Esophagus squamous epithelium (tissue), 5 donors: Measurements from ENCODE around the gene PLBD1. TPM values are rescaled to one million over a fixed set of nuclear protein-coding genes. Genes with fewer than 3 reads are reported as not detected.

Experiments
- DNase-seq: peaks from one replicate; lab custom pipeline; 2025; lab: John Stamatoyannopoulos, UW
- H3K27ac ChIP-seq, 4 donors: fragments of 200-600 bp; sonication (generic); one replicate each; pipeline ENCODE4 v1.5.1; 2016 to 2019; ENCODE audit warnings: mild to moderate bottlenecking in 1 of 4
- H3K27me3 ChIP-seq, 4 donors: fragments of 200-600 bp; sonication (generic); 1 replicate in 3 of 4; 2 replicates in 1 of 4; pipeline versions ENCODE4 v1.5.1 to v1.6.0; 2017 to 2021; ENCODE audit warnings: antibody characterized with exemption in 1 of 4
- H3K36me3 ChIP-seq, 3 donors: fragments of 200-600 bp; sonication (generic); one replicate each; pipeline ENCODE4 v1.5.1; 2016 to 2019
- H3K4me1 ChIP-seq, 3 donors: fragments of 200-600 bp; sonication (generic); one replicate each; pipeline ENCODE4 v1.5.1; 2017 to 2019
- H3K4me3 ChIP-seq, 4 donors: fragments of 200-600 bp; sonication (generic); 1 replicate in 3 of 4; 2 replicates in 1 of 4; pipeline ENCODE4 v1.5.1; 2016 to 2019; ENCODE audit warnings: mild to moderate bottlenecking in 2 of 4, moderate library complexity in 1 of 4
- H3K9me3 ChIP-seq, 3 donors: fragments of 200-600 bp; sonication (generic); one replicate each; pipeline ENCODE4 v1.5.1; 2016 to 2019
- POLR2A ChIP-seq, 4 donors: fragments of 450-650 bp; IDR thresholded peaks; one replicate each; pipeline ENCODE4 v1.6.1; 2017; ENCODE audit warnings: antibody characterized with exemption in 4 of 4, mild to moderate bottlenecking in 4 of 4, moderate library complexity in 3 of 4
- WGBS, 2 donors: methylation state at CpG; one replicate each; pipeline ENCODE4 v1.1.5; 2018; 5-methylcytosine and 5-hydroxymethylcytosine counted together
- intact Hi-C: fragments of 100-400 bp; cut with DNase I; formaldehyde crosslinking; loops from one replicate; pipeline ENCODE4 v1.15.0; 2022
- total RNA-seq, 4 donors: library from RNA; depleted of rRNA; stranded (reverse); fragments of >200 nt; gene quantifications; one replicate each; pipeline ENCODE4 v1.1.0, GENCODE V29; 2016
- TF ChIP-seq, protein P1 (sequence below), 6 experiments: fragments of 450-650 bp in 4 of 6; fragments of 200-600 bp in 2 of 6; sonication (generic) in 2 of 6; IDR thresholded peaks; one replicate each; pipeline ENCODE4 v1.5.1; 2016 to 2019; ENCODE audit warnings: antibody characterized with exemption in 6 of 6, mild to moderate bottlenecking in 4 of 6, moderate library complexity in 4 of 6
- donor health status: DM: yes; HTN: yes; CAD: no.

PLBD1 gene
- total RNA-seq, 4 donors from 2014 or later = 32.4 to 71.8 (median 56.5) TPM

DNA sequence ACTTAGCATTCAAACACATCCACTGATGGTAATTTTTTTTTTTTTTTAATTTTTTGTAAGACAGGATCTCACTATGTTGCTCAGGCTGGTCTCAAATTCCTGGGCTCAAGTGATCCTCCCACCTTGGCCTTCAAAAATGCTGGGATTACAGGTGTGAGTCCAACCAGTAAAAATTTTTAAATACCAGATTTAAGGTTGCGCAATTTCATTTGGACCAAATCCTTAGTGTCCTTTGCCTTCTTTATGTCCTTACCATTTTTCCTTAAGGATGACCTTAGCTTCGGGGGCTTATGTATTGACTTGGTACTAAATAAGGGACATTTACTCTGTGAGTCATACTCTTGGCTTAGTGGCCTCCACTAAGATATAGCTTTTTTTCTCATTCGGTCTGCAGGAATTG, 4.1 kb upstream of the PLBD1 start:
- H3K27ac ChIP-seq = no peak overlapping the region
- TF ChIP-seq POLR2A (IDR thresholded peaks at IDR 0.05) = no peak
- TF ChIP-seq, protein P1, sequence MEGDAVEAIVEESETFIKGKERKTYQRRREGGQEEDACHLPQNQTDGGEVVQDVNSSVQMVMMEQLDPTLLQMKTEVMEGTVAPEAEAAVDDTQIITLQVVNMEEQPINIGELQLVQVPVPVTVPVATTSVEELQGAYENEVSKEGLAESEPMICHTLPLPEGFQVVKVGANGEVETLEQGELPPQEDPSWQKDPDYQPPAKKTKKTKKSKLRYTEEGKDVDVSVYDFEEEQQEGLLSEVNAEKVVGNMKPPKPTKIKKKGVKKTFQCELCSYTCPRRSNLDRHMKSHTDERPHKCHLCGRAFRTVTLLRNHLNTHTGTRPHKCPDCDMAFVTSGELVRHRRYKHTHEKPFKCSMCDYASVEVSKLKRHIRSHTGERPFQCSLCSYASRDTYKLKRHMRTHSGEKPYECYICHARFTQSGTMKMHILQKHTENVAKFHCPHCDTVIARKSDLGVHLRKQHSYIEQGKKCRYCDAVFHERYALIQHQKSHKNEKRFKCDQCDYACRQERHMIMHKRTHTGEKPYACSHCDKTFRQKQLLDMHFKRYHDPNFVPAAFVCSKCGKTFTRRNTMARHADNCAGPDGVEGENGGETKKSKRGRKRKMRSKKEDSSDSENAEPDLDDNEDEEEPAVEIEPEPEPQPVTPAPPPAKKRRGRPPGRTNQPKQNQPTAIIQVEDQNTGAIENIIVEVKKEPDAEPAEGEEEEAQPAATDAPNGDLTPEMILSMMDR (IDR thresholded peaks at IDR 0.05) = no peak
- H3K4me3 ChIP-seq = no peak overlapping the region
- H3K9me3 ChIP-seq = no peaks in the 10 kb centered on the region
- 87 to 91% methylated on average over 3 of the region's 3 CpGs for WGBS, 2 donors
- no peak for DNase-seq
- intact Hi-C loops = no loop called here
- no peaks in the 10 kb centered on the region for H3K27me3 ChIP-seq
- H3K36me3 ChIP-seq = no peaks in the 10 kb centered on the region
- peaks cover 3 to 35% (median 6%) of the 10 kb centered on the region in 3 donors for H3K4me1 ChIP-seq

DNA sequence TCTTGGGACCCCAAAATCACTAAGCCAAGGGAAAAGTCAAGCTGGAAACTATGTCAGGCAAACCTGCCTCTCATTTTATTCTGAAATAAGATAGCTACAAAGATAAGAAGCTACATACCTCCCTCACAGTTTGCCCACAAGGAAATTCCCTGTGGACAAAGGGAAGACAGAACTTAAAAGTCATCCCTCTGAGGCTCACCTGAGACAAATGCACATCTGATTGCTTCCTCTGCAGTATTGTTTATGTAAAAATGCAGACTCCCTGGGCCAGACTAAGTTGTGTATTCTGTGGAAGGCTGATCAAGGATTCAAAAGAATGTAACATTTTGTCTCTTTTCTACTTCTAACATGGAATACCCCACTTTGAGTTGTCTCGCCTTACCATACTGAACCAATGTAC, 2.5 kb upstream of the PLBD1 start:
- Histone ChIP-seq H3K27me3 (no peaks in the 10 kb centered on the region), H3K27ac (no peak overlapping the region), H3K36me3 (no peaks in the 10 kb centered on the region), H3K9me3 (no peaks in the 10 kb centered on the region), H3K4me3 (no peak overlapping the region), H3K4me1 (peaks cover 3 to 41% (median 6%) of the 10 kb centered on the region in 3 donors)
- no peak for DNase-seq
- intact Hi-C loops = no loop called here
- TF ChIP-seq, protein P1 (IDR thresholded peaks at IDR 0.05) = no peak
- TF ChIP-seq POLR2A (IDR thresholded peaks at IDR 0.05) = no peak
- 94% methylated on average over 1 of the region's 1 CpG for WGBS, 2 donors

DNA sequence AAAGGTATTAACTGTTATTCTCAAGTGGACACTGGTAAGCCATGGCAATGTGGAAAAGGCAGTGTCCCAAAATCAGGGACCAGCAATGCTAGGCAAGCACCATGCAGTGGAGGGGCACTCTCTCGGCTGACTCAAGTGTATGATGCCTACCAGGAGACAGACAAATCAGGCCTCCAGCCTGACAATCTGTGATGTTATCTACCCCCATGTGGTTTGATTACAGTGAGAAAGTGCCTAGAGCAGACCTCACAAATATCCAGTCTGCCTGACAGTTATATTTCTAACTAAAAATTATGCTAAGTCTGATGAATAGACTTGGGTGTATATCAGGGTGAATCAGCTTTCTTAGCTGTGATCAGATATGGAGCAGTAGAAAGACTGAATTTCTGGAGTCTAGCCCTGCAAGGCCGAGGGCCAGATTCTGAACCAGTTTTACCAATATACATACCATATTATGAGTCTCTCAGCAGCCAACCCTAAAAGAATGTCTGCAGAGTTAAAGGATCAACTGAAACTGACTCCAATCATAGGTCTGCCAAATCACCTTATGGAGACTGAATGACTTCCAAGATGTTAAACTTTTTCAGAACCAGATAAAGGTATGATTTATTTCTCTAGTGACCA, 3.2 kb downstream of the PLBD1 start:
- Histone ChIP-seq H3K27ac (peak overlapping the region; percentile 26 to 91 (median 88)), H3K9me3 (no peaks in the 10 kb centered on the region), H3K27me3 (no peaks in the 10 kb centered on the region), H3K4me1 (peaks cover 3 to 55% (median 6%) of the 10 kb centered on the region in 3 donors), H3K4me3 (no peak overlapping the region), H3K36me3 (no peaks in the 10 kb centered on the region)
- 47 to 56% methylated on average over 1 to 2 of the region's 2 CpGs for WGBS, 2 donors
- intact Hi-C loops = no loop called here
- TF ChIP-seq, protein P1 (IDR thresholded peaks at IDR 0.05) = no peak
- no peak for TF ChIP-seq POLR2A (IDR thresholded peaks at IDR 0.05)
- no peak for DNase-seq

DNA sequence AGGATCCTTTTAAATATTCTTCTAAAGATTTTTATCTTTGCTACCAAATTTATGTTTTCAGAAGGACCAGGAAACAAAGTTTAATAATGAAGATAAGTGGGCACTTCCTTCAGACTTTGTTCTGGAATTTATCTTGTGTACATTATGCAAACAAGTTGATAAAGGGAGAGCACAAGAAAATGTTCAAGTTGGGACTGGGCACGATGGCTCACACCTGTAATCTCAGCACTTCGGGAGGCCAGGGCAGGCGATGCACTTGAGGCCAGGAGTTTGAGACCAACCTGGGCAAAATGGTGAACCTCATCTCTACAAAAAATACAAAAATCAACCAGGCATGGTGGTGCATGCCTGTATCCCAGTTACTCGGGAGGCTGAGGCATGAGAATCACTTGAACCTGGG, 4.6 kb downstream of the PLBD1 start:
- Histone ChIP-seq H3K27ac (no peak overlapping the region), H3K9me3 (no peaks in the 10 kb centered on the region), H3K36me3 (no peaks in the 10 kb centered on the region), H3K27me3 (no peaks in the 10 kb centered on the region), H3K4me3 (no peak overlapping the region), H3K4me1 (peaks cover 0 to 54% (median 0%) of the 10 kb centered on the region in 3 donors)
- WGBS, 2 donors = 82 to 89% methylated on average over 4 of the region's 4 CpGs
- DNase-seq = no peak
- no peak for TF ChIP-seq POLR2A (IDR thresholded peaks at IDR 0.05)
- TF ChIP-seq, protein P1 (IDR thresholded peaks at IDR 0.05) = no peak
- intact Hi-C loops = no loop called here

DNA sequence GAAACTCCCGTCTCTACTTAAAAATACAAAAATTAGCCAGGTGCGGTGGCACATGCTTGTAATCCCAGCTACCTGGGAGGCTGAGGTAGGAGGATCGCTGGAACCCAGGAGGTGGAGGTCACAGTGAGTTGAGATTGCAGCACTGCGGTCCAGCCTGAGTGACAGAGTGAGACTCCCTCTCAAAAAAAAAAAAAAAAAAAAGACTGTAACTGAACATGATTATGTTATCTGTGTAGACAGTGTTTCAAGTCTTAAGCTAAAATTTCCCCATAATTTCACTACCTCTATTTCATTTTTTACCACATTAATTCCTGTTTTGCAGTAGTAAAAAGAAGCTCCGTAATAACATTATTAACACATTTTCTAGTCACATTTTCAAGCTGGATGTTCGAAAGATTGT, 5.4 kb downstream of the PLBD1 start:
- Histone ChIP-seq H3K4me3 (no peak overlapping the region), H3K4me1 (peaks cover 0 to 47% (median 0%) of the 10 kb centered on the region in 3 donors), H3K27ac (no peak overlapping the region), H3K36me3 (no peaks in the 10 kb centered on the region), H3K27me3 (no peaks in the 10 kb centered on the region), H3K9me3 (no peaks in the 10 kb centered on the region)
- no peak for DNase-seq
- TF ChIP-seq, protein P1 (IDR thresholded peaks at IDR 0.05) = no peak
- TF ChIP-seq POLR2A (IDR thresholded peaks at IDR 0.05) = no peak
- intact Hi-C loops = no loop called here
- 84 to 86% methylated on average over 6 of the region's 6 CpGs for WGBS, 2 donors
